Endodermal cell (in vitro differentiated cells): ENCODE results near the gene LRFN2. TPM values are rescaled to one million over a fixed set of nuclear protein-coding genes. Genes with fewer than 3 reads are reported as not detected.

ENCODE experiments used
- DNase-seq: peaks from one replicate; pipeline ENCODE4 v3.0.0-alpha.2; 2017
- H3K27ac ChIP-seq: 2 replicates; pipeline ENCODE4 v1.5.1; 2013; ENCODE audit warnings: mild to moderate bottlenecking, low read depth, low read length, moderate library complexity
- H3K27me3 ChIP-seq: 2 replicates; pipeline ENCODE4 v1.6.1; 2013; ENCODE audit warnings: mild to moderate bottlenecking, low read length, moderate library complexity; ENCODE audit not compliant: insufficient read depth, control insufficient read depth, poor library complexity, severe bottlenecking
- H3K36me3 ChIP-seq: 2 replicates; pipeline ENCODE4 v1.7.0; 2013; ENCODE audit warnings: mild to moderate bottlenecking, low read length, moderate library complexity; ENCODE audit not compliant: control insufficient read depth, insufficient read depth
- H3K4me1 ChIP-seq: one replicate; pipeline ENCODE4 v1.7.0; 2013; ENCODE audit warnings: low read length; ENCODE audit not compliant: control insufficient read depth, insufficient read depth
- H3K4me3 ChIP-seq: 2 replicates; pipeline ENCODE4 v1.5.1; 2013; ENCODE audit warnings: mild to moderate bottlenecking, low read length, moderate library complexity
- H3K9ac ChIP-seq: 2 replicates; pipeline ENCODE4 v1.6.1; 2013; ENCODE audit warnings: mild to moderate bottlenecking, low read length, moderate library complexity; ENCODE audit not compliant: poor library complexity, severe bottlenecking; ENCODE audit errors: extremely low read depth
- H3K9me3 ChIP-seq: 2 replicates; pipeline ENCODE4 v1.6.1; 2013; ENCODE audit warnings: mild to moderate bottlenecking, low read length, moderate library complexity; ENCODE audit not compliant: control insufficient read depth
- H3K27ac Mint-ChIP-seq: 2 replicates; pipeline ENCODE4 v1.8.0; 2020; ENCODE audit warnings: mixed read lengths
- H3K27me3 Mint-ChIP-seq: 2 replicates; pipeline ENCODE4 v1.8.0; 2021; ENCODE audit warnings: mild to moderate bottlenecking, mixed read lengths; ENCODE audit not compliant: insufficient read depth
- H3K36me3 Mint-ChIP-seq: 2 replicates; pipeline ENCODE4 v1.8.0; 2020; ENCODE audit warnings: low read depth, mixed read lengths
- H3K4me1 Mint-ChIP-seq: 2 replicates; pipeline ENCODE4 v1.8.0; 2020; ENCODE audit warnings: mixed read lengths
- H3K4me3 Mint-ChIP-seq: 2 replicates; pipeline ENCODE4 v1.8.0; 2020; ENCODE audit warnings: mild to moderate bottlenecking, moderate library complexity, mixed read lengths
- H3K9me3 Mint-ChIP-seq: 2 replicates; pipeline ENCODE4 v1.8.0; 2020; ENCODE audit warnings: mild to moderate bottlenecking, mixed read lengths
- CTCF ChIP-seq: fragments of 200-600 bp; sonication (generic); conservative IDR thresholded peaks from 2 replicates; pipeline ENCODE4 v1.5.0; 2021; ENCODE audit warnings: antibody characterized with exemption, mild to moderate bottlenecking
- WGBS, 2 experiments: methylation state at CpG; one replicate each; pipeline versions ENCODE4 v1.1.5 to v1.1.7; 2013; ENCODE audit warnings: missing lambda C conversion rate in 2 of 2, mixed read lengths in 1 of 2; ENCODE audit not compliant: insufficient coverage in 1 of 2, insufficient read length in 1 of 2; 5-methylcytosine and 5-hydroxymethylcytosine counted together
- total RNA-seq, 2 donors: library from RNA; stranded (reverse); fragmentation: NEBNext Ultra II Directional in 1 of 2; extraction: Animal tissue kit (Norgen Biotek cat#: 25700) in 1 of 2; gene quantifications; 2 replicates in 1 of 2; 3 replicates in 1 of 2; pipeline ENCODE4 v1.2.1, GENCODE V29; 2021

Gene LRFN2
- total RNA-seq, 2 donors from 2014 or later = 0.15 TPM; not detected in 1

- no peaks in the 10 kb centered on the region for H3K9me3 Mint-ChIP-seq
- no peaks in the 10 kb centered on the region for H3K36me3 Mint-ChIP-seq
- WGBS, 2 experiments = 85 to 87% methylated on average over 4 to 7 of the region's 7 CpGs
- DNase-seq = no peak
- H3K27me3 ChIP-seq = peaks cover 66% of the 10 kb centered on the region
- peaks cover 7% of the 10 kb centered on the region for H3K4me1 ChIP-seq
- peaks cover 19% of the 10 kb centered on the region for H3K4me1 Mint-ChIP-seq
- no peaks in the 10 kb centered on the region for H3K9me3 ChIP-seq
- H3K4me3 ChIP-seq = no peak overlapping the region
- peaks cover 63% of the 10 kb centered on the region for H3K27me3 Mint-ChIP-seq
- TF ChIP-seq CTCF = no peak
- no peak overlapping the region for H3K27ac Mint-ChIP-seq
- no peak overlapping the region for H3K4me3 Mint-ChIP-seq
- no peak overlapping the region for H3K9ac ChIP-seq
- no peaks in the 10 kb centered on the region for H3K36me3 ChIP-seq
- H3K27ac ChIP-seq = no peak overlapping the region
Observed at GRCh38 chr6:40588480-40588879, 1.3 kb upstream of the LRFN2 start.

GRCh38 chr6:40588070-40588384 is 863 bp upstream of the LRFN2 start:
- Histone ChIP-seq H3K4me1 (peaks cover 7% of the 10 kb centered on the region), H3K9me3 (no peaks in the 10 kb centered on the region), H3K36me3 (no peaks in the 10 kb centered on the region), H3K4me3 (peak overlapping the region; percentile 83), H3K27ac (no peak overlapping the region), H3K9ac (no peak overlapping the region), H3K27me3 (peaks cover 61% of the 10 kb centered on the region)
- TF ChIP-seq CTCF = no peak
- Mint-ChIP-seq H3K4me3 (no peak overlapping the region), H3K36me3 (no peaks in the 10 kb centered on the region), H3K9me3 (no peaks in the 10 kb centered on the region), H3K4me1 (peaks cover 19% of the 10 kb centered on the region), H3K27me3 (peaks cover 63% of the 10 kb centered on the region), H3K27ac (no peak overlapping the region)
- 36 to 42% methylated on average over 8 to 11 of the region's 11 CpGs for WGBS, 2 experiments
- DNase-seq = no peak

DNA sequence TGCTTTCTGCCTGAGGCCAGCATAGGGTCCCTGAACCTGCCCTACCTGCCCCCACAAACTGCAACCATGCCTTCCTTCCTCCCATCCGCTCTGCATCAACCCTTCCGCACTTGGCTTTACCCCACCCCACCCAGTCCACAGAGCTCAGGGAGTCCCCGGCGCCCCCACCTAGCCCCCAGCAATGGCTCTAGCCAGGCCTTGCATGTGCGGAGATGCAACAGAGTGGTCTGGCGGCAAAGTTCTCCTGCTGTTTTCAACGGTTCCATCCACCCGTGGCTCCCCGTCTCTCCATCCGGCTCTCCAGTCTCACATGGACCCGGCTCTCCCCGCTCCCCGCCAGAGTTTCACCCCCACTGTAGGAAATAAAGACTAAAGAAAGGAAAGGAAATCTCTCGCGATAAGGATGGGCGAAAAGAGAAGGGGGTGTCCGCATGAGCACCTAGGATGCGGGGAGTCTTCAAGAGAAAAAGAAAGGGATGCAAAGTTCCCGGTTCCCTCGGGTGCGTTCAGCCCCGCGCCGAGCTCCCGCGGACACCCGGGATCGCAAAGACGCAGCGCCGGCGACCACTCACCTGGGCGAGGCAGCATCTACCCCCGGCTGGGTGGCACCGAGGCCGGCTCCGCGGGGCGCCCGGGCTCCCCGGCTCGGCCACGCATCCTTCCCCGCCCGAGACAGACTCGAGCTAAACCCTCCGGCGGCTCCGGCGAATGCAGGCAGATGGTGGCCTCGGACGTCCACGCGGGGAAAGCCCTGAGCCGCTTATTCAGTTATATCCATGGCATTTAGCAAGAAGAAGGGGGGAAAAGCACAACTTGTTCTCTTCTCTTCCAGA is 579 bp downstream of the LRFN2 start:
- Mint-ChIP-seq H3K4me3 (peak overlapping the region; percentile 65), H3K36me3 (no peaks in the 10 kb centered on the region), H3K4me1 (peaks cover 19% of the 10 kb centered on the region), H3K27ac (no peak overlapping the region), H3K27me3 (peaks cover 59% of the 10 kb centered on the region), H3K9me3 (no peaks in the 10 kb centered on the region)
- Histone ChIP-seq H3K4me1 (peaks cover 7% of the 10 kb centered on the region), H3K4me3 (peak overlapping the region; percentile 83), H3K9me3 (no peaks in the 10 kb centered on the region), H3K36me3 (no peaks in the 10 kb centered on the region), H3K27ac (no peak overlapping the region), H3K9ac (no peak overlapping the region), H3K27me3 (peaks cover 48% of the 10 kb centered on the region)
- WGBS, 2 experiments = 11% methylated on average over 20 to 55 of the region's 55 CpGs
- TF ChIP-seq CTCF = no peak
- DNase-seq = peak; percentile 63
